ENCODE results near the gene PARL.

- no peak for TF ChIP-seq CTCF (conservative IDR thresholded peaks at IDR 0.05; ENCODE audit: low read depth, low read length)
- TF ChIP-seq EZH2 (IDR thresholded peaks at IDR 0.05; ENCODE audit: low read length, unreplicated experiment), result no peak
- TF ChIP-seq EZH2phosphoT487 (IDR thresholded peaks at IDR 0.05; ENCODE audit: borderline replicate concordance, low read length), result no peak
Measured at GRCh38 chr3:183809270-183809669, 75.4 kb downstream of the PARL start.
